Measurements from ENCODE around the gene MRPL37.

MRPL37 gene

DNA sequence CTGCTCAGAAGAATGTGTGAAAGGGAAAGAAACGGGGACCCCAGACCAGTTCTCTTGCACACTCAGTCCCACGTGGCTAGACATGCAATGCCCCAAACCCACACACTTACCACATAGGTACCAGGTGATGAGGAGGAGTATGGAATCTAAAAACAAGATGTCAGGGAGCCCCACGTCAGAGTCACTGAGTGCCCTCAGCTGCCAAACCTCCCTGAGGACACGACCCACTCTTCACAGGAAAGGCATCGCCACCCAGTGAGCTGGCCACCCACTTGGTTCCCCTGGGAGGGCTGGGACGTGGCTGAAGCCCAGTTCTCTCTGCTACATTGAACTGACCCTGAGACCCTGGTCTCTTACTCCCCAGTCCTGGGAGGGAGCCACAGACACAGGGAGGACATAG lies 41.4 kb downstream of the MRPL37 start:
- no peak for DNase-seq

DNA sequence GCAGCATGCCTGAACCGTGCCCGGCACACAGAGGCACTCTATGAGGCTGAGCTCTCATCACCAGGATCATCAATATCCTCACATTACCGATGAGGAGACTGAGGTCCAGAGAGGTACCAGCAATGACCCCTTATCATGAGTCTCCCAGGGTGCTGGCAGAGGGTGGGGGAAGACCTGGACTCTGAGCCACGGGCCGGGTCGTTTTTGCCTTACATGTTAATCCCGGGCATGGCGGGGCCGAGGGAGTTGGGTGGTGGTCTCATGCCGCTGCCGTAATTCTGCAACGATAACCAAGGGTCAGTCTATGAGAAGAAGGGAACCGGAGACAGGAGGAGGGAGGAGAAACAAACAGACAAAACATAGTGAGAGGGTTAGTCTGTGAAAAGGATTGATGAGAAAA lies 43.1 kb downstream of the MRPL37 start:
- DNase-seq = no peak

DNA sequence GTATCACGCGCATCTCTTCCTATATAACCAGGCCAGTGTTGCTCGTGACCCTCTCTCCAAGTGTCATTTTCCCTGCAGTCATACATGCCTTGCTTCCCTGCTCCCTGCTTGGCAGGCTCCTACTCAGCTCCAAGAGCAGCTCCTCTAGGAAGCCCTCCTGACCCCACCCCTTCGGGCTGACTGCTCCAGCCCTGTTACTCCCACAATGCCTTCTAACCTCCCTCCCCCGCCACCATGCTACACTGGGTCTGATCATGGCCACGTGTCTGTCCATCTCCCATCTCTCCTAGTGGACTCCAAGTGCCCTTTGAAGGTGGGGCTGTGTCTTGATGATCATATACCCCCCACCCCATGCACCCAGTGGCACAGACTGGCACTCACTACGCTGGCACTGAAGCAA lies 44.7 kb downstream of the MRPL37 start:
- no peak for DNase-seq

DNA sequence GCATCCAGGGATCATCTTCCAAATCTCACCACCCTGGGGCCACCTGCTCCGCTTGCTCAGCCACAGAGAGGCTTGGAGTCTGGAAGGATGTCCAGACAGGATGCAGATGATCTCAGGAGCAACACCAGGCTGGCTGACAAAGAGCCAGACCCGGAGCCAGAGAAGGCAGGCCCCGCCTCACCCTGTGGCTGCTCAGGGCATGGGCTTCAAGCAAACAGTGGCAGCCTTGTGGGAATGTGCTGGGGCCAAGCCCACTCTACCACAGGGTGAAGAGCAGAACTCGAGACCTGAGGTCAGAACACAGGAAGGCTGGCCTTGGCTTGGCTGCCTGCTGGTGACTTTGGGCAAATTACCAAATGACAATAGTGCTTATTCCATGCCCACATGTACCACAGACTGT lies 45.5 kb downstream of the MRPL37 start:
- DNase-seq = no peak

DNA sequence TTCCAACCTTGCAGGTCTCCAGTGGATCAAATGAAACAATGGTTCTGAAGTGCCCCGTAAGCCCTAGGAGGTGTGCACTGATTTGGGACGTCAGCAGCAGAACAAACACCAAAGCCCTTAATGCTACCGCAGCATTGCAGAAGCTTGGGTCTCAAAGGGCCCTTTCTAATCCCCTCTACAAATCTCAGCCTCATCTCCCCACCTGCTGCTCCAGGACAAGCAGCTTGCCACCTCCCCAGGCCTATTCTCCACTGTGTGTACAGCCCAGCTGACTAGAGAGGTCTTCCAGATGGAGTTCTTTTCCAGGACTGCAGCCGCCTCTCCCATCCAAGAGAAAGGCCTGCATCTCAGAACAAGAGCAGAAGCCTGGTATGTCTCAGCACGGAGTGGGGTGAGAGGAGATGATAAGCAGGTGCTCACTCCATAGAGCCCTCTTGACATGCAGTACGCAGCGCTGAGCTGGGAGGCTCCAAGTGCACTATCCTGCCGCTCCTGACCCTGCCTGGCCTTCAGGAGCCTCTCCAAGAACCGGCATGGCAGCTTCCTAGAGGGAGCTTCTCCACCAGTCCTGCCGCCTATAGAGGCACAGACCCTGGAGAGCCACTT lies 46.3 kb downstream of the MRPL37 start:
- DNase-seq = no peak

DNA sequence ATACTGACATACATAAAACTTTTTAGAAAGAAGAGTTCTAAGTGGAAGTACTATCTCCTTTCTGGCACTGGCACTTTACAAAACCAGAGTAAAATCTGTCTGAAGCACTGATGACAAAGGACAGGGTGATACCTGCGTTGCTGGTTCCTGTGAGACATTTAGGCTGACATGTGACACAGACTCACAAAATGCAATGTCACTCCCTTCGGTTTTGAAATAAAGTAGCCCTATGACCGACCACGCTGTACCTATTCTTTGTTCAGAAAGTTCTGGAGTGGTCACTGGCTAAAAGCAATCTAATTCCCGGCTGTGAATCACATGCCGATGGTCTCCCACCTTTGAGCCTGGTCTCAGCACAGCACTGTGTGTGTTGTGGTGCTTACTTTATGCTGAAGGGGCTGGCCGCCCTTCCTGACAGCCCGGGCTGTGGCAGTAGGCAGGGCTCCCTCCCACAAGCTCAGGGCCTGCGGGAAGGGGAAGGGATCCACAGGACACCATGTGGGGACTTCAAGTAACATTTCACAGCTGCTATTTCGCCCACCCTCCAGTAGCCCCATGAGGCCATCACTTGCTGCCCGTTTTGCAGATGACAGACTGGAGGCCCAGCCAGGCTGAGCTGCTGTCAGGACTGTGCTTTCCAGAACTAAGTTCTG lies 48.0 kb downstream of the MRPL37 start:
- DNase-seq = no peak

DNA sequence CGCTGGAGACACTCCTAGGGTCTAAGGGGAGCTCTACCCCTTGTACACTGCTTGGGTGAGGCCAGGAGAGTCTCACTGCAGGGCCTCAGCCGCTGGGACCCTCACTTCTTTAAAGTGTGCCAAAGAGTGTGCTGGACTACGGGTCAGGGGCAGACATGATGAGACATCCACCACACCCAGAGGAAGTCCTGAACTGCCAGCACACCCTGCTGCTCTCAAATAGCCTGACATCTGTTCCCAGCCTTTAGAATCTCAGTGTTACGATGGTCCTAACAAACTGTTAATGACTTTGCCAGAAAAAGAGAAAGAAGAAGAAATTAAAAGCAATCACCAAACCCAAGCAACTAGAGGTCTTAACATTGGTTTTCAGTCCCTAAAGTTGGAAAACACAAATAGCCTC lies 49.0 kb downstream of the MRPL37 start:
- no peak for DNase-seq

DNA sequence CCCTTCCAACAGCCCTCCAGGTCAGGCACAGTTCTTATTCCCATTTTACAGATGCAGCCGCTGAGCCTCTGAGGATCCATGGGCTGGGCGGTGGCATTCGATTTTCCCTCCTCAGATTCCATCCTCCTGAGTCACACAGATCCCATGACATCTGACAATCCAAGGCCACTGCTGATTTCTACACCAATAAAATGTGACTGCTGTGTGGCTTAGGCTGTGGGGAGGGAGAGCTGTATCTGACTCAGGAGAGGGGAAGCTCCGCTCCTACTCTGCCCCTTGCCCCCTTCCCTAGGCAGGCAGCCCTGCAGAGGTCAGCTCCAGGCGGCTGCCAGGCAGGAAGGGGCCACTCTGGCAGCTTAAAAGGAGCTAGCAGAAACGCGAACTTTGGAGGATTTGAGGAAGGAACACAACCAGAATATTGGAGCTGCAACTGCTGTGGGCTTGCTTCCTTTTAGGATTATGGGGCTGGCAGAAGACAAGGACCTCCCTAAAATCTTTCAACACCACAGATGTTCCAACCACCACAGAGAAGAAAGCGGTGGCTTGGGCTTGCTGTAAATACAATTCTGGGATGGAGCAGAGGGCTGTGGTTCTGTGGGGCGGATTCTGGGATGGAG lies 50.0 kb downstream of the MRPL37 start:
- no peak for DNase-seq

DNA sequence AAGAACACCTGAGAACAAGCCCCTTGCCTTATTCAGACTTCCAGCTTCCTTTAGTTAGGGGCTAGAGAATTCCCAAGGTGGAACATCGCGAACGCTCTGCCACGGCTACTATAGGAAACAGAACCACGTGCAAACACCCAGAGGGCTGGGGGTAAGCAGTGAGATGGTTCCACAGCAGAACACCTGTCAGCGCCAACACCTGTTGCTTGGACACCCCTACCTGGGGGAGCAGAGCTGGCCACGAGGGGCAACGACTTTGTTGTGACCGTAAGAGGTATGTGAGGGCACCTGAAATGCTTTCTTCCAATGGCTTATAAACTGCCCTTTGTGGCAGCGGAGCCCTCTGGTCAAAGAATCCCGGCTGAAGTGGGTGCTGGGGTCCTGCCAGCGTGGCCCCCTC lies 50.7 kb downstream of the MRPL37 start:
- no peak for DNase-seq

DNA sequence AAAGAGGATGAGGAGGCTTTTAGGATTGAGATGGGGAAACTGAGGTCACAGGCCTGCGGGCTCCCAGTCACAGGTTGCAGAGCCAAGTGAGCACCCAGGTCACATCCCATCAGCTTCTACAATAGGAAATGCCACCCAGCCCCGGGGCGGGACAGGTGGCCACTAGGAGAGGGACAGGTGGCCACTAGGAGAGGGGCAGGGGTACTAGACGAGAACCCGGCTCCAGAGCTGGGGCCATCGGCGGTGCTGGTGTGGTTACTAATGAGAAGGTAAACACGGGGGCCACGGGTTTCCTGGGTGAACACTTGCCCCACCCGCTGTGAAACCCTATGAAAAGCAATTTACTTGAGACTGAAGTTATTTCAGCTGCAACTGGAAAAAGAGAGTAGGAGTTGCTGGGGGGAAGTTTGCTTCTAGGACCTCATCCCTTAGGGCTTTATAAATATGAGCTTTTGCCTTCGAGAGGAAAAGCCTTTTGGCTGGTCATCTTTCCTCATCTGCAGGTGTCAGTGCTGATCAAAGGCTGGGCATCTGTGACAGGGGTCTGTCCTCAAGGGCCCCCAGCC lies 52.5 kb downstream of the MRPL37 start:
- DNase-seq = no peak

DNA sequence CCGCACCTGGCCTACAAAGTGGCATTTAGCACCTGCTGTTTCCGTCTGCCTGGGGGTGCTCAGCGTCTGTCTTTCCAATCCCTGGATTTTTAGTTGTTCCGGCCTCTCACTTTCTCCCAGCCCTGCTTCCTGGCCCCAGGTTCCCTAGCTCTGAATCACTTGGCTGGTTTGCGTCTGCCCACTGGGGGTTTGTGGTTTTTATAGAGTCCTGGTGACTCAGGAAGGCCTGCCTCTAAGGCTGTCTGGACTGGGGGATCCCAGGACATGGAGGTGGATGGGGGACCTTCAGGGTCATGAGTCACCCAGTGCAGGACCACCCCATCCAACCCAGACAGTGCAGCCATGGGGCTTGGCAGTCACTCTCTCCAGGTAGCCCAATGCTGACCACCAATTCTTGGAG lies 53.5 kb downstream of the MRPL37 start:
- no peak for DNase-seq

DNA sequence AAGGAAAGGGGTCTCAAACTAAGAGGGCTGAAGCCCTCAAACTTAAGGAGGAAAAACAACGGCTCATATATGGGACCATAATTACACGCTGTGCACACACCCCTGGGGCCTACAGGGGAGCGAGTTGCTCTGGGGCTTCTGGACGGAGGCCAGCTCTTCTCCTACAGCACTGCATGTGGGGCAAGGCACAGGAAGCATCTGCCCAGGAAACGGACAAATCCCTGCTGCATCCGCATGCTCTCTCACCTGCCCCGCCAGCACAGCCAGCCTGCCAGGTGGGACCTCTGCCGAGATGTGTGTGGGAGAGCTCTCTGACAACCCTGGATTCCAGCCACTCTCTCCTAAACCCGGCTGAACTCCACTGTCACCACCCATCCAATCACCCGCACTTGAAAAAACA lies 54.1 kb downstream of the MRPL37 start:
- DNase-seq = no peak

DNA sequence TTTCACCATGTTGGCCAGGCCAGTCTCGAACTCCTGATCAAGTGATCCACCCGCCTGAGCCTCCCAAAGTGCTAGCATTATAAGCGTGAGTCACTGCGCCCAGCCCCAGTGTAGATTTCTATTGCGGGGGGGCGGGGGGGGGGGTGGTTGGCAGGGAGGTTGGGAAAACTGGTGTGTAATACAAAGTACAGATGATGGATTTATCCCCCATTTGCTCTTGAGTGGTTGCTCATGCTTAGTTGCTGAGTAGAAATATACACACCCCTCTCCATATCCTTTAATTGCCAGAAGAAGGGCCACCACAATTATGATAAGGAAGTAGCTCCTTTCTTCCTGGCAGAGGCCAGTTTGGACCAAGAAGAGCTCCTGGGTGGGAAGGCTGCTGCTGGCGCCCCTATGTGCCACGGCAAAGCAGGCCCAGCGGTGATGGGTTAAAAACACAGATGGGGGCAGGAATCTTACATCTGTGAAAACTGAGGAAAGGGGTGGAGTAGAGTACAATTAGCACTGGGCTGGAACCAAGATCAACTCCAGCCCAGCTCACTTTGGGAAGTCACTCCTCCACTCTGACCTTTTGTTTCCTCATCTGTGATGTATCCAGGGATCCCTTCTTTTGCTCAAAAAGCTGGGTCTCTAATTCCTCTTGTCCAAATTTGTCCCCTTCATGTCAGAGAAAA lies 55.2 kb downstream of the MRPL37 start:
- DNase-seq = no peak

DNA sequence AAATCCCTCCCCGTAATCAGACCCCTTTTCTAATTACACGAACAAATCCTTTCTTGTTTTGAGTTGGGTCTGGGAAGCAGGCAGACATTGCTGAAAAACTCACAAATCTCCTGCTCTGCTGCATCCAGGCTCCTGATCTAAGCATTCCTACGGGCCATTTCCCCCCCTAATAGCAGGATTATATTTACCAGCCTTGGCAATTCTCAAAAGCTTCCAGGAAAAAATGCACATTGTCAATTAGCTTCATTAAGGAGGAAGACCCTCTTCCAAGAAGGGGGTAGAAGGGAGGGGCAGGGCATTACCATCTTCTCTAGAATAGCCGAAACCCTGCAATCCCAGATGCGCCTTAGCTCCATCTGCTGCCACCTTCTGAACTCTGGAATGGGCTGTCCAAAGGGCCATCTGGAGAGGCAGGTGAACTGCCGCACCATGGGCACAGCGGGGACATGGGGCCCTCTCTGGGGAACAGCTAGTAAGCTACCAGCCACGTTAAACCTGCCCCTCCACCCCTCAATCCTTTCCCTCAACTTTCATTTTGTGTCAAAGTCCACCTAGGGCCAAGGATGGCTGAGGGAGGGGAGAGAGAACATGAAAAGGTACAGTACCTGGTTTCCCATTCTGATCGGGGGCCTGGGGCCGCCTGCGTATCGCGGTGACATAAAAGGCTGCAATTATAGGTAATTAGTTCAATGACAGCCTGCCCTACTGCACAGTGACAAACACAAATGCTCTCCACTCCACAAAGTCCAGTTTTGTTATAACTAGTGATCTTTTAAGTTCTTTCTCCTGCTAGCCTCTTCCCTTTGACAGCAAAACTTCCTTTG lies 56.8 kb downstream of the MRPL37 start:
- no peak for DNase-seq

DNA sequence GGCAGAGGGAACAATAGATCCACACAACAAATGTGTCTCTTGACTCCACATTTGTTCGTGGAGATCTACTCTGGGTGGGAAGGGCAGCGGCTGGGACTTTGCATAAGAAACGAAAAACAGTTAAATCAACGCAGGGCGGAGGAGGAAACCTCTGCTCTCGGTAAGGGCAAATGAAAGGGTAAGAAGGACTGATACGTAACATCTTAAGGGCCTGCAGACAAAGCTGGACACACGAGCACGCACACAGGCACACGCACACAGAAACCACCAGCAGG lies 57.3 kb downstream of the MRPL37 start:
- DNase-seq = no peak

DNA sequence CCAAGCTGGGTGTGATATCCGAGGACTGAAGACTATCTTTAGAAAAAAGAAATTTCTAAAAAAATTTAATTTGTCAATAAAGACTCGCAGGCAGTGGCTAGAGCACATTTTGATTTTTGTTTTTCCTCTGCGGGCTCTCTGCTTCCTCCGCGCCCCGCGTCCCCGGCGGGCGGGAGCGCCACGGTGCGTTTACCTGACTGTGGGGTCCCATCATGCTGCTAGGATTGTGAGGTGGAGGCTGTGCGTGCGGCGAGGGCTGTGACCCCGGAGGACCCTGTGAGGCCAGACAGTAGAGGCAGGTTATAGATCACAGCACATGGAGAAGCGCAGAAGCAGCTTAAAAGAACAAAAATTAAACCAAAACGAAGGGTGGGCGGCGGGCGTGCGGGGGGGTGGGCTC lies 57.9 kb downstream of the MRPL37 start:
- no peak for DNase-seq

DNA sequence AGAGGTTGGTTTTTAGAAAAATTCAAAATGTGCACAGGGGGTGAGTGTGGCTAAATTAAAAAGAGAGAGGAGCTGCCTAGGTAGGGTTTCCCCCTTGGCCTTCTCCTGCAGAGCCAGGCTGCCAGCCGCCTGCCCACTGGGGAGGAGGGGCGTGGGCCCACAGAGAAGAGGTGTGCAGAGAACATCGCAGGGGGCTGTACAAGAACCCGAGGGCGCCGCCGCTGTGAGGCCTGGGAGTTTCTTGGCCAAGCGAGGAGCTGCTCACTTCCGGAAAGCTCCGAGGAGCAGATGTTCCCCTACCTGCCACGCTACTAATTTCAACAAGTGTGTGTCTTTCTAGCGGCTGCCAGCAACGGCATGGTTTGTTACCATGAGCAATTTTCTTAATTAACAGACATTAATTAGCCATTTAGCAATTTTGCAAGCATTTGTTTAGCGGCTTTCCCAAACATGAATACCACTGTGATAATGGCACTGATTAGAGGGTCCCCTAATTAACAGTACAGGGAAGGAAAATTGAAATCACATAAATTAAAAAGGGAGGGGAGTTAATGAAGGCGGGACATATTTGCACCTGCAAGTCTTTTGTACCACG lies 59.7 kb downstream of the MRPL37 start:
- no peak for DNase-seq

DNA sequence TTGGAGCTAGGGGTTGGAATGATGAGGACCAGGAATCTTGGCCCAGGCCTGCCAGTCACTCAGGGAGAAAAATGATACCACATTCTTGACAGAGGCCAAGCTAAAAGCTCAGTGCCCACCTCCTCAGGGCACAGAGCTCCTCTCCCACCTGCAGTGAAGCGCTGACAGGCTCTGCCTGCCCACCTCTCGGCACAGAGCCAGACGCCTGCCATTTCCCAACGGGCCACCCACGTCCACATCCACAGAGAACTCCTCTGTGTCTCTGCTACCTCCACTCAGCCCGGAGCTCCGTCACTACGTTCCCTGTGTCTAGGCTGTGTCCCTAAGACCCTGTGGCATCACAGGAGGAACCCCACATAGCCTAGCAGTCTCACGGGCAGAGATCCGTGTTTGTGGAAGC lies 60.8 kb downstream of the MRPL37 start:
- DNase-seq = no peak

DNA sequence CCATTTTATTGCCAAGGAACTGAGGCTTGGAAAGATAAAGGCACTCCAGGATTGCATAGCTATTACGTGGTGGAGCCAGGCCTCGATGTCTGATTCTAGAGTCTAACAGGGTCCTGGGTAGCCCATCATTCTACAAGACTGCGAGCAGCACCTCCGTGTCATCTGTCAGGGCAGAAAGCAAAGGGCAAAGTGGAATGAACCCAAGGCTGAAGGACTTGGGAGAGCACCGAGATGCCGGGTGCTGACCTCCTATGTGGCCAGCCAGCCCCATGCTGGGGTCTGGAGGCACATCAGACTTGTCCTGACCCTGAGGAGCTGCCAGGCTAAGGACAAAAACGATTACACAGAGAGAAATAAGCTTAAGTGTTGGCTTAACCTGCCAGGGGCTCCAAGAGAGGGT lies 62.3 kb downstream of the MRPL37 start:
- no peak for DNase-seq

DNA sequence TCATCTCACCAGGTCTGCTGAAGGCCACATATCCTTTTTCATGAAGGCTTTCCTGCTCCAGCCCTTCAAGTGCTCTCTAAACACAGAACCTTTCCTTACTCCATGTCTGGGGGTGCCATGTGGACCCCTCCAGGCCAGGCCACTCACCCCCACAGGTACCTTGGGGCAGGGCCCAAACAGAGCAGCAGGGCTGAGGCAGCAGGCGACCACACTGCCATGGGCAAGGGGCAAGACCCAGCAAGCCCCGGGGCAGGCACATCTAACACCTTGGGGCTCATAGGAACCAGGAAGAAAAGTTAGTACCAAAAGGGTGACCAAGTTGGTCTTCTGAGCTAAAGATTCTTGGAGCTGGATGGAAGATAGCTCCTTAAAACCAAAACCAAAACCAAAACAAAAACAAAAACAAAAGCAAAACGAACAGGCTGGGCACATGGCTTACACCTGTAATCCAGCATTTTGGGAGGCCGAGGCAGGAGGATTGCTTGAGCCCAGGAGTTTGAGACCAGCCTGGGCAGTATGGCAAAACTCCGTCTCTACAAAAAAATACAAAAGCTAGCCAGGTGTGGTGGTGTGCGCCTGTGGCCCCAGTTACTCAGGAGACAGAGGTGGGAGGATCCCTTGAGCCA lies 63.7 kb downstream of the MRPL37 start:
- no peak for DNase-seq

DNA sequence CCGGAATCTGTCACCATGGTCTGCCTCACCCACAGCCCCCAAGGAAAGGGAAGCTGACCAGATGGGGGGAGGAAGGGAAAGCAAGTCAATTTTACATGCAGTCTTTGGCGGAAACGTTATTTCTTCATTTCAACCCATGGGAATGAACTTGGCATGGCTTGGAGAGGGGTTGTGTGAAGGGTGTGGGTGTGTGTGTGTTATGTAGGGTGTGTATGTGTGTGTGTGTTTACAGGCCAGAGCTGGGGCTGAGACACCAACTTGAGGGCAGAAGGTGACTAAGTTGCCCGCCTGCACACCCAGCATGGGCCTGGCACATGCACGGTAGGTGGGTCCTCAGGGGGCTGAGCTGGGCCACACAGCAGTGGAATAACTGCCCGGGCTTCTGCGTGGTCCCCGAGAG lies 65.2 kb downstream of the MRPL37 start:
- DNase-seq = no peak

DNA sequence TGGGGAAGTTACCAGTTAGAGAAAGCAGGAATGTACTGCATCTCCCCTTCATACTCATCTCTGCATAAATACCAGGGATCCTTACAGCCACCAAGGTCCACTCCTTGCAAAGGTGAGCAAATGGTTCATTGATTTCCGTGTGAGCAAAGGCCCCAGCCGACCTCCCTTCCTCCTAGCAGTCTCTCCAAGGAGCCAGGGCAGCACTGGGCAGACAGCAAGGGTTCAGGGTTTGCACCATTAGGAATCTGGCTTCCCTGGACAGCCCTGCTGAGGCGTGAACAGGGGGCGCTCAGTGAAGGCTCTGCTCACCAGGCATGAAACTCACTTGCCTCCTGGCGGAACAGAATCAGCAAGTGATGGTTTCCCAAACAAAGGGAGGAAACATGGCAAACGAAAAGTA lies 65.7 kb downstream of the MRPL37 start:
- DNase-seq = no peak

Measured in midbrain (tissue), 1 donor.